HepG2 (cell line): ENCODE measurements around the gene UQCR11. TPM values are rescaled to one million over a fixed set of nuclear protein-coding genes. Genes with fewer than 3 reads are reported as not detected.

ENCODE experiments used
- KIAA2018 ChIP-seq: sonication (generic); formaldehyde crosslinking; IDR thresholded peaks from 2 replicates; pipeline ENCODE4 v1.5.0; 2020; ENCODE audit warnings: mild to moderate bottlenecking, missing genetic modification reagents, borderline replicate concordance
- MYPOP ChIP-seq: sonication (generic); formaldehyde crosslinking; IDR thresholded peaks from 2 replicates; pipeline ENCODE4 v1.8.1; 2023; ENCODE audit warnings: mild to moderate bottlenecking, moderate library complexity, missing genetic modification reagents
- ZNF446 ChIP-seq: sonication (generic); formaldehyde crosslinking; IDR thresholded peaks from 2 replicates; pipeline ENCODE4 v1.5.0; 2020; ENCODE audit warnings: mild to moderate bottlenecking, missing genetic modification reagents
- polyA plus RNA-seq, 8 experiments: library from polyadenylated mRNA; depleted of rRNA in 3 of 8; stranded (reverse) in 7 of 8; unstranded in 1 of 8; fragments of >200 nt; fragmentation: Illumina TruSeq in 4 of 8; extraction: Trizol in 4 of 8; gene quantifications; 2 replicates each; pipeline versions ENCODE4 v1.2.1 to v1.2.3, GENCODE V29; 2011 to 2016; ENCODE audit warnings: low read depth in 4 of 8, missing spikeins in 1 of 8, mixed read lengths in 1 of 8; ENCODE audit not compliant: insufficient read depth in 1 of 8
- total RNA-seq, 5 experiments: library from RNA; depleted of rRNA; stranded (reverse); fragments of >200 nt; fragmentation: Illumina TruSeq; extraction: Trizol; gene quantifications; 2 replicates each; pipeline ENCODE4 v1.2.3, GENCODE V29; 2016; ENCODE audit warnings: low read depth in 1 of 5
- TF ChIP-seq, protein P1 (sequence below): IDR thresholded peaks from 2 replicates; pipeline ENCODE4 v1.6.1; 2018; ENCODE audit warnings: missing genetic modification reagents, mild to moderate bottlenecking, missing compliant biosample characterization
- TF ChIP-seq, protein P2 (sequence below): sonication (generic); formaldehyde crosslinking; IDR thresholded peaks from 2 replicates; pipeline ENCODE4 v1.5.0; 2020; ENCODE audit warnings: missing genetic modification reagents

UQCR11 gene
- total and polyA plus RNA-seq, 2 of the 13 experiments (the other 11 are each of a cell fraction or from before 2014, with no cell fraction given) = 125 to 214 TPM

DNA sequence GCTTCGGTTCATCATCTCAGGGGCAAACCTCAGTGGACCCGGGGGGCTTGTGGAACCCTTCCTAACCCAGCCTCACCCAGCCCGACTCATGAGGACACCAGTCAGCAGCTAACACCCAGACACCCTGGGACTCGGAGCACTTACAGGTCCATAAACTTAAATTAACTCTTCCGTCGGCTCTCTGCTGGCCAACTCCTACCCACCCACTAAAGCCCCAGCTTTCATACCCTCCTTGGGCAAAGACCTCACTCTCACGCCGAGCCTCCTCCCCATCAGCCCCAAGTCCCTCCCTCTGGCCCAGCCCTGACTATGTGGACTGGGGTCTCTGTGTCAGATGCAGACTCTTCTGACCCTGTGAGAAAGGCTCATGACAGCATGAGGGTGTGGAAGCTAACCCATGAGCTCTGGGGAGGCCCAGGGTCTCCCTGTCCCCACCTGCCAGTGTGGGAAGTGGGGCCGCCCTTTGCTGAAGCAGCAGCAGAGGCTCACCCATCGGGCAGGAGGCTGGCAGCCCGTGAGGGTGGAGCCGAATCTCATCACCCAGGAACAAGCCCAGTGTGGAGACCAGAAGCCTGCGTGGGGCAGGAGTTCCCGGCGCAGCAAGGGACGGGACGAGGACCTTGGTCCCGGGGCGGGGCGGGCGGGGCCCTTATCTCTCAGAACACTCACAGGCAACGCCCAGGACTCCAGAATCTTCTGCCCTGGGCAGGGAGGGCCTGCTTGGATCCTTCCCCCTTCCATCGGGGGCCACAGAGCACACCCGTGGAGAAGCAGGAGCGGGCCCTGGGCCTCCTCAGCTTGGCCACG is 27.4 kb upstream of the UQCR11 start (continued):
- TF ChIP-seq, protein P1, sequence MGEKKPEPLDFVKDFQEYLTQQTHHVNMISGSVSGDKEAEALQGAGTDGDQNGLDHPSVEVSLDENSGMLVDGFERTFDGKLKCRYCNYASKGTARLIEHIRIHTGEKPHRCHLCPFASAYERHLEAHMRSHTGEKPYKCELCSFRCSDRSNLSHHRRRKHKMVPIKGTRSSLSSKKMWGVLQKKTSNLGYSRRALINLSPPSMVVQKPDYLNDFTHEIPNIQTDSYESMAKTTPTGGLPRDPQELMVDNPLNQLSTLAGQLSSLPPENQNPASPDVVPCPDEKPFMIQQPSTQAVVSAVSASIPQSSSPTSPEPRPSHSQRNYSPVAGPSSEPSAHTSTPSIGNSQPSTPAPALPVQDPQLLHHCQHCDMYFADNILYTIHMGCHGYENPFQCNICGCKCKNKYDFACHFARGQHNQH (CRISPR knock-in tag) = no peak
- TF ChIP-seq ZNF446 (no peak), MYPOP (CRISPR knock-in tag) (no peak), KIAA2018 (CRISPR knock-in tag) (no peak)
- TF ChIP-seq, protein P2, sequence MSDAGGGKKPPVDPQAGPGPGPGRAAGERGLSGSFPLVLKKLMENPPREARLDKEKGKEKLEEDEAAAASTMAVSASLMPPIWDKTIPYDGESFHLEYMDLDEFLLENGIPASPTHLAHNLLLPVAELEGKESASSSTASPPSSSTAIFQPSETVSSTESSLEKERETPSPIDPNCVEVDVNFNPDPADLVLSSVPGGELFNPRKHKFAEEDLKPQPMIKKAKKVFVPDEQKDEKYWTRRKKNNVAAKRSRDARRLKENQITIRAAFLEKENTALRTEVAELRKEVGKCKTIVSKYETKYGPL (CRISPR knock-in tag) = no peak
